H1 (cell line): Measurements from ENCODE around the gene CTSC. TPM values are rescaled to one million over a fixed set of nuclear protein-coding genes. Genes with fewer than 3 reads are reported as not detected.

Experiments
- HDAC2 ChIP-seq, 2 experiments: fragments of 300-600 bp in 1 of 2; sonication (generic) in 1 of 2; IDR thresholded peaks; 2 replicates each; pipeline ENCODE4 v1.6.1; 2011 to 2012; ENCODE audit warnings: low read depth in 2 of 2, low read length in 2 of 2, mild to moderate bottlenecking in 2 of 2, moderate library complexity in 2 of 2, borderline replicate concordance in 1 of 2, inconsistent platforms in 1 of 2
- KDM5A ChIP-seq: fragments of 200-600 bp; IDR thresholded peaks from 2 replicates; pipeline ENCODE4 v1.7.1; 2012; ENCODE audit warnings: mild to moderate bottlenecking, low read length, inconsistent platforms, mixed read lengths
- SAP30 ChIP-seq: fragments of 300-600 bp; sonication (generic); IDR thresholded peaks from 2 replicates; pipeline ENCODE4 v1.7.1; 2012; ENCODE audit warnings: low read length, moderate library complexity, mild to moderate bottlenecking, inconsistent platforms; ENCODE audit not compliant: insufficient read depth, insufficient replicate concordance
- SRF ChIP-seq: IDR thresholded peaks from 2 replicates; pipeline ENCODE4 v1.6.1; 2011; ENCODE audit warnings: mild to moderate bottlenecking, low read depth, low read length, moderate library complexity
- TBP ChIP-seq: IDR thresholded peaks from 2 replicates; pipeline ENCODE4 v1.6.1; 2011; ENCODE audit warnings: low read depth, low read length, improper control_type of control experiment
- polyA plus RNA-seq, 7 experiments: library from polyadenylated mRNA; depleted of rRNA in 3 of 7; stranded (reverse) in 5 of 7; unstranded in 2 of 7; fragments of >200 nt in 5 of 7; fragments of 200-250 nt in 2 of 7; gene quantifications; 1 replicate in 5 of 7; 2 replicates in 1 of 7; 4 replicates in 1 of 7; pipeline versions ENCODE4 v1.2.1 to v1.2.3, GENCODE V29; 2011 to 2013; ENCODE audit warnings: missing spikeins in 2 of 7, mixed read lengths in 2 of 7
- total RNA-seq: library from RNA; stranded (reverse); fragmentation: NEBNext Ultra II Directional; extraction: Animal tissue kit (Norgen Biotek cat#: 25700); gene quantifications from 2 replicates; pipeline ENCODE4 v1.2.1, GENCODE V29; 2021
- TF ChIP-seq, protein P1 (sequence below): IDR thresholded peaks from 2 replicates; pipeline ENCODE4 v1.6.1; 2012; ENCODE audit warnings: inconsistent platforms

The CTSC gene
- total and polyA plus RNA-seq, 2 of the 8 experiments (the other 6 are each of a cell fraction or from before 2014, with no cell fraction given), result 347 to 369 TPM

GRCh38 chr11:88363004-88363403 lies 25.5 kb upstream of the CTSC start (continued):
- TF ChIP-seq SRF (no peak), SAP30 (no peak), KDM5A (no peak), HDAC2 (IDR thresholded peaks at IDR 0.05; ENCODE audit: borderline replicate concordance in 1 of 2, low read depth in 2 of 2, low read length in 2 of 2) (no peak), TBP (no peak)
- TF ChIP-seq, protein P1, sequence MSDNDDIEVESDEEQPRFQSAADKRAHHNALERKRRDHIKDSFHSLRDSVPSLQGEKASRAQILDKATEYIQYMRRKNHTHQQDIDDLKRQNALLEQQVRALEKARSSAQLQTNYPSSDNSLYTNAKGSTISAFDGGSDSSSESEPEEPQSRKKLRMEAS, result no peak
